NCI-H345 (cell line): ENCODE data around the gene MCOLN2.
A peak's percentile ranks its signal among the peaks of the same experiment; 100 is the strongest.
"Not testable (repeated sequence)": the region's sequence is repeated elsewhere in the genome, so short reads cannot be mapped to it uniquely, and the experiment has no call there.

Source experiments
- DNase-seq: peaks from one replicate; lab custom pipeline; 2025; lab: John Stamatoyannopoulos, UW

MCOLN2 gene

GRCh38 chr1:84940481-84940880 lies 56.4 kb downstream of the MCOLN2 start:
- no peak for DNase-seq

GRCh38 chr1:84939761-84940160 lies 57.2 kb downstream of the MCOLN2 start:
- no peak for DNase-seq

DNA sequence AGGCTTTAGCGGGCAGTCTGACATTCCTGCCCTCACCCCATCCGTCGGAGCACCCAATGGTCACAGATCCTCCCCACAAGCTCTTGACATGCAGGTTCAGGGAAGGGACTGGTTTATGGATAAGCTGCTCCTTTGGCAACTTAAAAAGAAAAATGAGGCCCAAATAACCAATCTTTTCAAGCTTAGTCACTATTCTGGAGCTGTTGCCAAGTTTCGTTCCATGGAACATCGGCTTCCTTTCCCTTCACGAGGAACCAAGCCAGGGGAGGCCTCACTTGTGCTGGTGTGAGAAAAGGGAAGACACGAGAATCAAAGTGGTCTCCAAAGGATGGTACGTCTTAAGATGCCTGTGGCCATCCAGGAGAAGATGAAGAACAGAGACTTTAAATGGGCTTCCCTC lies 57.8 kb downstream of the MCOLN2 start:
- no peak for DNase-seq

DNA sequence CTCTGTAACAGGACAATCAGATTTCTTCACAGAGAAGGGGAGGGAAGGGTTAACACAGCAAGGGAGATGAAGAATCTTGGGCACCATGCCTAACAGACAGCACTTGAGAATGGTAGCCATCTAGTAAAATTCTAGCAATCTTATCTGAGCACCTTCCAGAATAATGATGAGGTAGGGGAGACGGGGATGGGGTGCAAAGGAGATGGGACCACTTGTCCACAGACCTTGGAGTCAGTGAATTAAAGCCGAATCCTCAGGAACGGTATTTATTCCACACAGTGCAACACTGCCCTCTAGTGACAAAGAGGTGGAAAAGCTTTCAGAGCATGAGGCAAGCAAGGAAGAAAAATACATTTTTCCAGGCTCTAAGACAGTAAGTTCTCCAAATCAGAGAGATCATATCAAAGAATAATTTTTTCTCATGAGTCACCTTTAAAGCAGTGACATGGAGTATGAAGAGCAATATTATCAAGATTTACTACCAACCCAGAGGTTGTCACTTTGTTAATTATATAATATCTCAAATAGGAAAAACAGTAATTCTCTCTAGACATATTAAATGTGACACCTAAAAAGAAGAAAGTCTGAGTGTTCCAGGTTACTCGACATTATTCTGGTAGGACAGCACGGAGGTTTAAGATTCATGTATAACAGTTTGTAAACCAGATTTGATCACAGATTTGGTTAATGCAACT lies 60.6 kb downstream of the MCOLN2 start:
- DNase-seq: peak; percentile 77

DNA sequence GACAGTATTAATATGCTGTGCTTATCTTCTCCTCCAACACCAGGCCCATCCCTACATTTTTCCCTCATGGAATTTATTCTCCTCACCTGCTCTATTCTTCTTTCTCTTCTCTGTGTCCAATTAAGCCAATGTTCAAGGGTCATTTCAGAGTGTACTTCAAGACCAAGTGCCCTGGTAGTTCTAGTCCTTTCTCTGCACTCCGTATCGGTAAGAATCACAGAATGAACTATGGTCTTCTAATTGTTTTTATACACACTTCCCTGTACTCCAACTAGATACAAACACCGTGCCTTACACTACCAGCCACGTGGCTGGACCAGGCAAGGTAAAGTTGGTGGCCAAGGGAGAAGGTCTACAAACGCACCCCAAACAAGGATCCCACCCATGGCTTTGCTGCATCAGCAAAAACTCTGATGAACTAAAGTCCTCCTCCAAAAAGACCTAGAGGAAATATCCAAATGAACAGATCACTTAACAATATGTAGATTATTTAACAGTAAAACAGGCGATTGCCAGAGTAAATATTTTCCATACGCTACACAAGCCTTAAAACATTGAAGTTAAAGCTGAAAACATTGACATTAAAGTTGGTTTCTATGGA lies 63.8 kb downstream of the MCOLN2 start:
- DNase-seq: no peak

GRCh38 chr1:84930831-84931230 lies 66.1 kb downstream of the MCOLN2 start:
- no peak for DNase-seq

GRCh38 chr1:84930329-84930728 lies 66.6 kb downstream of the MCOLN2 start:
- no peak for DNase-seq

- DNase-seq: no peak
These were observed 67.3 kb downstream of the MCOLN2 start for GRCh38 chr1:84929581-84929980.

DNA sequence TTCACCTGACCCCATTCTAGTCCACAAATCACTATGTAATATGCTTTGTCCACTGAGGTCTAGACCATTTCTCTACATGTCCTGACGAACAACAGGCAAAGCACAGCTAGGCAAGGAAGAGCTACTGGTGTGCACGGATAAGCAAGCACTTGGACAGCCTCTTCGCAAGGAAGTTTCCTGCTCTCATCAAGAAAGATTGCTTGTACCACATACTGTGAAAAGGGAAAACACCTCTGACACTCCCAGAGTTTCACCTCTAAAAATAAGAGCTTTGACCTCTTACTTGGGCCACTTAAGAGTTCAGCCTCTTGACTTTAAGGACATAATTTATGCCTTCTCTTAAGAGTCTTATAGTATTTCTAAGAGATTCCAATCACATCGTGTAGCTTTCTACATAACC lies 67.9 kb downstream of the MCOLN2 start:
- no peak for DNase-seq

GRCh38 chr1:84923317-84923716 lies 73.6 kb downstream of the MCOLN2 start:
- no peak for DNase-seq

DNA sequence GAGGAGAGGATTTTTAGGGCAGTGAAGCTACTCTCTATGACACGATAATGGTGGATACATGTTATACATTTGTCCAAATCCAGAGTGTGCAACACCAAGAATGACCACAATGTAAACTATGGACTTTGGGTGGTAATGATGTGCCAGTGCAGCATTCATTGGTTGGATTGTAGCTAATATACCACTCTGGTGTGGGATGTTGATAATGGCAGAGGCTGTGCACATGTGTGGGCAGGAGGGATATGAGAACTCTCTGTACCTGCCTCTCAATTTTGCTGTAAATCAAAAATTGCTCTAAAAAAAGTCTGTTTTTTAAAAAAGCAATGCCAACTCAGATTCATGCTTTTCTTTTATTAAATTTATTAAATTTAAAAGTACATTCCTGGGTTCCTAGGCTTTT lies 76.8 kb downstream of the MCOLN2 start:
- no peak for DNase-seq

DNA sequence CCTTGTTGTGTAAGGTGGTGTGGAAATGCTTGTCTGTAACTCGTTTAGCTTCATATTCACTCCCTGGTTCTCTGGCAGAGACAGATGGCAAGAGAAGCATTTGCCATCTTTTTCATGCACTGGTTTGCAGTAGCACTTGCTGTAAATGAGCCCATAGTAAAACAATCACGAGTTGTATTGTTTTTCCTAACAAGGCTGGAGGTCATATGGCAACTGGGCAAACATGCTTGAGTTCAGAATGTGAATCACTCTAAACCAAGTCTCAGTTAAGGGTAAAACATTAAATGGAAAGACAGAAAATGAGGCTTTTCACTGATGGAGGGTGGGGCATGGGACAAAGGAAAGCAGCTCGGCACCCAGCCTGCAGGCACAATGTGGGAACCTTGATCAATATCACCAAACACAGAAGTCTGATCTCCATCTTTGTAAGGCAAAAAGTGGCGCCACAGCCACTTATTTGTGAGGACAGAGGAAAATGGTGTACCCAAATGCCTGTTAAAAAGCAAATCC lies 77.4 kb downstream of the MCOLN2 start:
- DNase-seq: no peak

DNA sequence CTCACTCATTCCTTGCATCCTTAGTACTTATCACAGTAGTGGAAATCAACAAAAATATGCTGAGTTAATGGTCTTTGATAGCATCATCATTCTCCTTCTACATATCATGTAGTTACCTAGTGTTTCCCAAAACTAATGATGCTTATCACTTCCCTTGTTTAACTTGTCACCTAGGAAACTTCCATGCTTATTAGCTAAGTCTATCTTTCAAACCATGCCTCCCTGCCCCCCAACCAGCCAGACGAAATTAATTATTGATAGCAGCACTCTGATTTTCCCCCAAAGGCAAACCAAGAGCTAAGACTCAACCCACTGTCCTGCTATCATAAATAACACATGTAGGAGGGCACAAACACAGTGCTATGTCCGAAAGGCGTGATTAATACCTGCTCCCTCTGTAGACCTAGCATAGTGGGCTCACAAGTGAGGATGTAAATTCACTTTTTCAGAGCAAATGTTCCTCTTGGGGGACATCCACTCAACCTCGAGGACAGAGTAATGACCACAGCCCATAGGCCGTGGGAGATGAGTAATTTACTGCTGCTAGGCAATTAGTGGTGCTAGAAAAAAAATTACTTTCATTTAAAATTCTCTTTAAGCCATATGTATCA lies 78.1 kb downstream of the MCOLN2 start:
- DNase-seq: no peak

DNA sequence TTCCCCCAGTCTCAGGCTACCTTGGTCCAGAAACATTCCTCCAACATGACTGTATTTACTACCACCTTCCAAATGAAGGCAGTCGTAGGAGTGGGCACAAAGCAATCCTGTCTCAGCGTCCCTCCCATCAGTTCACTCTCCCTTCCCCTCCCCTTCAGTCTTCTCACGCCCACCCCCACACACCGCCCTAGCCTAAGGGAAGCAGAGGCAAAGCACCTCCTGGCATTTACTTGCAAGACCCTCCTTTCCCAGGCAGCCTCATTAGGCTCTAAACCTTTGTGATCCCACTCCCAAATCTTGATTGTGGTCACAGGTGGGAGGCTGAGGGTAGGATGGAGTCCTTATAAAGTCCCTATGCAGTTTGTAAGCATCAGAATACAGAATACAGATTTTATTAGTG lies 80.0 kb downstream of the MCOLN2 start:
- DNase-seq: no peak

DNA sequence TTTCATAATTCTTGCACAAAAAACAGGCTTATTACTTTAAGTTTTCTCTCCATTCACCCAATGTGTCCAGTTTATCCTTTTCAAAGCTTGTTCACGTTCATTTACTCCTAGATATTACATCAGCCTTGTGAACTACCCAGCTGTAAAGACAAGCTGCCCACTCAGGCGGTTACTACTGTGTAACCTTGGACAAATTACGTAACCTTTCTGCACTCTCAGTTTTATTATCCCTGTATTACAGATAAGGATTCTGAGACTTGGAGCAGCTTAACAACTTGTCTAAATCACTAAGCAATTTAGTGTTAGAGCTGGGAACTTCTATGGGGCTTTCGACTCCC lies 83.4 kb downstream of the MCOLN2 start:
- no peak for DNase-seq

- DNase-seq: no peak
These were observed 84.0 kb downstream of the MCOLN2 start for GRCh38 chr1:84912726-84913554.

DNA sequence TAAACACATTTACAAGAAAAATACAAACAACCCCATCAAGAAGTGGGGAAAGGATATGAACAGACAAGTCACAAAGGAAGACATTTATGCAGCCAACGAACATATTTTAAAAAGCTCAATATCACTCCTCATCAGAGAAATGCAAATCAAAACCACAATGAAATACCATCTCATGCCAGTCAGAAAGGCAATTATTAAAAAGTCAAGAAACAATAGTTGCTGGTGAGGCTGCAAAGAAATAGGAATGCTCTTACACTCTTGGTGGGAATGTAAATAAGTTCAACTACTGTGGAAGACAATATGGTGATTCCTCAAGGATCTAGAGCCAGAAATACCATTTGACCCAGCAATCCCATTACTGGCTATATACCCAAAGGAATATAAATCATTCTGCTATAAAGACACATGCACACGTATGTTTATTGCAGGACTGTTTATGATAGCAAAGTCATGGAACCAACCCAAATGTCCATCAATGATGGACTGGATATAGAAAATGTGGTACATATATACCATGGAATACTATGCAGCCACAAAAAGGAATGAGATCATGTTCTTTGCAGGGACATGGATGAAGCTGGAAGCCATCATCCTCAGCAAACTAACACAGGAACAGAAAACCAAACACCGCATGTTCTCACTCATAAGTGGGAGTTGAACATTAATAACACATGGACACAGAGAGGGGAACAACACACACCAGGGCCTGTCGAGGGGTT lies 88.0 kb downstream of the MCOLN2 start:
- not testable (repeated sequence) for DNase-seq

- no peak for DNase-seq
These were observed 89.7 kb downstream of the MCOLN2 start for GRCh38 chr1:84907095-84907827.

GRCh38 chr1:84902727-84903126 lies 94.2 kb downstream of the MCOLN2 start:
- DNase-seq: not testable (repeated sequence)

- no peak for DNase-seq
These were observed 96.9 kb downstream of the MCOLN2 start for GRCh38 chr1:84899969-84900368.

- DNase-seq: no peak
These were observed 100.6 kb downstream of the MCOLN2 start for GRCh38 chr1:84896279-84896678.
